Ishikawa (cell line): ENCODE results near the gene PRDM8.

ENCODE experiments used
- CEBPB ChIP-seq: IDR thresholded peaks from 2 replicates; pipeline ENCODE4 v1.6.1; 2012
- CREB1 ChIP-seq: IDR thresholded peaks from 2 replicates; pipeline ENCODE4 v1.6.1; 2012; ENCODE audit warnings: low read depth
- EGR1 ChIP-seq: IDR thresholded peaks from 2 replicates; pipeline ENCODE4 v1.6.1; 2012
- EP300 ChIP-seq: IDR thresholded peaks from 2 replicates; pipeline ENCODE4 v1.6.1; 2012; ENCODE audit warnings: borderline replicate concordance
- FOXM1 ChIP-seq: IDR thresholded peaks from 2 replicates; pipeline ENCODE4 v1.6.1; 2012; ENCODE audit warnings: low read depth, borderline replicate concordance
- NFIC ChIP-seq: IDR thresholded peaks from 2 replicates; pipeline ENCODE4 v1.6.1; 2012
- RAD21 ChIP-seq: IDR thresholded peaks from 2 replicates; pipeline ENCODE4 v1.6.1; 2012; ENCODE audit warnings: low read depth
- REST ChIP-seq: IDR thresholded peaks from 2 replicates; pipeline ENCODE4 v1.6.1; 2012; ENCODE audit warnings: low read depth, mild to moderate bottlenecking
- TAF1 ChIP-seq: IDR thresholded peaks from 2 replicates; pipeline ENCODE4 v1.6.1; 2012; ENCODE audit warnings: low read depth, mild to moderate bottlenecking
- TCF12 ChIP-seq: IDR thresholded peaks from 2 replicates; pipeline ENCODE4 v1.6.1; 2012; ENCODE audit warnings: low read depth
- TEAD4 ChIP-seq: IDR thresholded peaks from 2 replicates; pipeline ENCODE4 v1.6.1; 2012
- USF1 ChIP-seq: IDR thresholded peaks from 2 replicates; pipeline ENCODE4 v1.6.1; 2012
- YY1 ChIP-seq: IDR thresholded peaks from 2 replicates; pipeline ENCODE4 v1.6.1; 2012; ENCODE audit warnings: low read depth
- ZBTB7A ChIP-seq: IDR thresholded peaks from 2 replicates; pipeline ENCODE4 v1.6.1; 2012; ENCODE audit warnings: low read depth
- TF ChIP-seq, protein P1 (sequence below): IDR thresholded peaks from 2 replicates; pipeline ENCODE4 v1.6.1; 2012

The PRDM8 gene

DNA sequence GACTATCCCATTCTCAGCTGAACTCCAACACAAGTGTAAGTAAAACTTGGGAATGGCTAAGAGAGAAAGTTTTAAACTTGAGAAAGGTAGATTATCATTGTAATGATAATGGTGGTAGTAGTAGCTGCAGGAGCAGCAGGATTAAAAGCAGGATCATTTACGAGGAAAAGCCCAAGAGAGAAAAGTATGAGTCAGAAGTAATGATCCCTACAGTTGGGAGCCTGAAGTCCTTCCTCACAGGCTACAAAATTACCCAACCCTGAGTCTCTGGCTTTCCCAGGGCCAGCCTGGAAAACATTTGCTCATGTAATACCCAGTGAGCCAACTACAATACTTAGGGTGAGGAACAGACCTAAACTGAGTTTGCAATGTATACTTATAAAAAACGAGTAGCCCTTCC, 4.4 kb upstream of the PRDM8 start:
- TF ChIP-seq FOXM1 (no peak), USF1 (no peak), RAD21 (no peak), CREB1 (no peak), CEBPB (no peak), TEAD4 (no peak), TAF1 (no peak), EGR1 (no peak), REST (no peak), ZBTB7A (no peak), EP300 (no peak), TCF12 (no peak), YY1 (no peak), NFIC (no peak)
- TF ChIP-seq, protein P1, sequence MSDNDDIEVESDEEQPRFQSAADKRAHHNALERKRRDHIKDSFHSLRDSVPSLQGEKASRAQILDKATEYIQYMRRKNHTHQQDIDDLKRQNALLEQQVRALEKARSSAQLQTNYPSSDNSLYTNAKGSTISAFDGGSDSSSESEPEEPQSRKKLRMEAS = no peak

GRCh38 chr4:80195441-80196140, 1.7 kb upstream of the PRDM8 start:
- TF ChIP-seq TEAD4 (no peak), EGR1 (no peak), CEBPB (no peak), CREB1 (no peak), REST (no peak), YY1 (no peak), RAD21 (no peak), NFIC (no peak), ZBTB7A (no peak), EP300 (no peak), FOXM1 (no peak), TCF12 (no peak), TAF1 (no peak), USF1 (no peak)
- TF ChIP-seq, protein P1 = no peak

- TF ChIP-seq NFIC = no peak
- TF ChIP-seq, protein P1 = no peak
- TF ChIP-seq REST = no peak
- no peak for TF ChIP-seq TAF1
- TF ChIP-seq RAD21 = no peak
- no peak for TF ChIP-seq TCF12
- no peak for TF ChIP-seq CREB1
- no peak for TF ChIP-seq USF1
These were observed 913 bp upstream of the PRDM8 start for GRCh38 chr4:80196259-80196921.
